ENCODE measurements around the gene SLC25A5. TPM values are rescaled to one million over a fixed set of nuclear protein-coding genes. Genes with fewer than 3 reads are reported as not detected.

Gene SLC25A5
- total and polyA plus RNA-seq, 4 donors, result 191 to 304 (median 207) TPM

- Histone ChIP-seq H3K36me3 (ENCODE audit: control insufficient read depth in 4 of 4, insufficient read depth in 3 of 4, low read depth in 1 of 4, low read length in 3 of 4) (no peaks in the 10 kb centered on the region), H3K9me3 (ENCODE audit: control insufficient read depth in 4 of 4, low read length in 3 of 4) (no peaks in the 10 kb centered on the region), H3K27me3 (ENCODE audit: control insufficient read depth in 4 of 4, insufficient read depth in 4 of 4, low read length in 3 of 4) (no peaks in the 10 kb centered on the region), H3K9ac (ENCODE audit: low read depth in 1 of 2, low read length in 2 of 2) (no peak overlapping the region), H3K4me3 (ENCODE audit: low read depth in 1 of 3, low read length in 3 of 3) (no peak overlapping the region), H3K27ac (ENCODE audit: low read depth in 1 of 2, low read length in 2 of 2) (no peak overlapping the region), H3K4me1 (ENCODE audit: control insufficient read depth in 4 of 4, insufficient read depth in 4 of 4, low read length in 3 of 4) (no peaks in the 10 kb centered on the region)
- 73% methylated on average over 10 of the region's 10 CpGs for WGBS
- no peak for DNase-seq (ENCODE audit: low spot score)
- TF ChIP-seq SP1 (IDR thresholded peaks at IDR 0.05), result no peak
- no peak for TF ChIP-seq RAD21 (IDR thresholded peaks at IDR 0.05)
- TF ChIP-seq EGR1 (IDR thresholded peaks at IDR 0.05; ENCODE audit: low read depth in 2 of 2), result no peak
- no peak for TF ChIP-seq JUND (IDR thresholded peaks at IDR 0.05)
- no peak for TF ChIP-seq CTCF (IDR thresholded peaks at IDR 0.05; ENCODE audit: low read depth, low read length, missing input control)
- no peak for TF ChIP-seq FOXA1 (IDR thresholded peaks at IDR 0.05)
- TF ChIP-seq YY1 (IDR thresholded peaks at IDR 0.05), result no peak
- TF ChIP-seq TAF1 (conservative IDR thresholded peaks at IDR 0.05), result no peak
- TF ChIP-seq ATF3 (IDR thresholded peaks at IDR 0.05), result no peak
- TF ChIP-seq GABPA (IDR thresholded peaks at IDR 0.05 in 1 of 2, conservative IDR thresholded peaks at IDR 0.05 in 1 of 2), result no peak
- no peak for TF ChIP-seq REST (IDR thresholded peaks at IDR 0.05)
- no peak for TF ChIP-seq RXRA (IDR thresholded peaks at IDR 0.05)
- TF ChIP-seq FOXA2 (IDR thresholded peaks at IDR 0.05), result no peak
These were observed 27.8 kb downstream of the SLC25A5 start for GRCh38 chrX:119495734-119496726.

GRCh38 chrX:119497185-119497584 is 28.9 kb downstream of the SLC25A5 start:
- H3K36me3 ChIP-seq (ENCODE audit: control insufficient read depth in 4 of 4, insufficient read depth in 3 of 4, low read depth in 1 of 4, low read length in 3 of 4), result no peaks in the 10 kb centered on the region
- H3K9me3 ChIP-seq (ENCODE audit: control insufficient read depth in 4 of 4, low read length in 3 of 4), result no peaks in the 10 kb centered on the region
- no peaks in the 10 kb centered on the region for H3K27me3 ChIP-seq (ENCODE audit: control insufficient read depth in 4 of 4, insufficient read depth in 4 of 4, low read length in 3 of 4)
- H3K9ac ChIP-seq (ENCODE audit: low read depth in 1 of 2, low read length in 2 of 2), result no peak overlapping the region
- WGBS, result 75% methylated on average over 1 of the region's 1 CpG
- peaks cover 0 to 3% (median 0%) of the 10 kb centered on the region in 4 donors for H3K4me1 ChIP-seq (ENCODE audit: control insufficient read depth in 4 of 4, insufficient read depth in 4 of 4, low read length in 3 of 4)
- H3K4me3 ChIP-seq (ENCODE audit: low read depth in 1 of 3, low read length in 3 of 3), result no peak overlapping the region
- TF ChIP-seq RXRA (IDR thresholded peaks at IDR 0.05) (no peak), REST (IDR thresholded peaks at IDR 0.05) (no peak), JUND (IDR thresholded peaks at IDR 0.05) (no peak), CTCF (IDR thresholded peaks at IDR 0.05; ENCODE audit: low read depth, low read length, missing input control) (no peak), MAX (IDR thresholded peaks at IDR 0.05) (no peak), FOXA1 (IDR thresholded peaks at IDR 0.05) (no peak), HNF4G (IDR thresholded peaks at IDR 0.05) (no peak), SP1 (IDR thresholded peaks at IDR 0.05) (no peak), EGR1 (IDR thresholded peaks at IDR 0.05; ENCODE audit: low read depth in 2 of 2) (no peak), TAF1 (conservative IDR thresholded peaks at IDR 0.05) (no peak)
- DNase-seq (ENCODE audit: low spot score), result no peak
- no peak overlapping the region for H3K27ac ChIP-seq (ENCODE audit: low read depth in 1 of 2, low read length in 2 of 2)
